Stimulated activated CD8-positive, alpha-beta memory T cell treated with anti-CD3 and anti-CD28 coated beads, Interleukin-12 subunit alpha, Interleukin-12 subunit beta, amount 100 ng/mL, for 24 hours (primary cell): ENCODE results near the gene PRDM7.
"Not testable (repeated sequence)": the region's sequence is repeated elsewhere in the genome, so short reads cannot be mapped to it uniquely, and the experiment has no call there.

Experiments
- DNase-seq: peaks from one replicate; pipeline ENCODE4 v3.0.0-alpha.2; 2020; ENCODE audit errors: extremely low read depth

PRDM7 gene

GRCh38 chr16:90077240-90077756, at the start of gene PRDM7:
TSS of gene PRDM7 (minus strand) at chr16:90077331. CDS start at chr16:90075910, 1,421 bp downstream.
- DNase-seq, result peak; percentile 90

- DNase-seq, result not testable (repeated sequence)
Measured at GRCh38 chr16:90121846-90122245, 44.7 kb upstream of the PRDM7 start.

DNA sequence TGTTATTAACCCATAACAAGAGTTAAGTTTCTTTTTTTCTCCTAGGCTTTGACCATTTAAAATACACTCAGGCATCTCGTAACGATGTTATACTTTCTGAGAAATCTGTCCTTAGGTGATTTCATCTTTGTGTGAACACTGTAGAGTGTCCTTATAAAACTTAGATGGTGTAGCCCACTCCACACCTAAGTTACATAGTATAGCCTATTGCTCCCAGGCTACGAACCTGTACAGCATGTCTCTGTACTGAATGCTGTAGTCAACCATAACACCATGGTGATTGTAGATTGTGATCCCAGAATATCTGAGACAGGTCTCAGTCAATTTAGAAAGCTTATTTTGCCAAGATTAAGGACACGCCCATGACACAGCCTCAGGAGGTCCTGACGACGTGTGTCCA, 30.5 kb upstream of the PRDM7 start:
- DNase-seq, result not testable (repeated sequence)

- not testable (repeated sequence) for DNase-seq
Measured at GRCh38 chr16:90107060-90107459, 29.9 kb upstream of the PRDM7 start.

DNA sequence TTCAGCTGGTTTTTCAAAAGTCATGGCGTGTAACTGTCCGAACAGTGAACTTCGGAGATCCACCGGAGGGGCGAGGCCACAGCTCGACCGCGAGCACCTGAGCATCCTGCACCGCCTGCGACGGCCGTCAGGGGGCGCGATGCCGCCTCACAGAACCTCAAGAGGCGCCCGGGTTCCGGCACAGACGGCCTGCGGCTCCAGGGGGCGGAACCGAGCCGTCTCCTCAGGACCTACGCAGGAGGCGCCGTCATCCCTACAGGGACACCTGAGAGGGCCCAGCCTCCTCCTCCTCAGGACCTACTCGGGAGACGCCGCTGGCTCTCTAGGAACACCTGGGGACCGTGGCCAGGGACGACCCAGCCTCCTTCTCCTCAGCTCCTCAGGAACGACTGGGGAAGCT, 29.1 kb upstream of the PRDM7 start:
- not testable (repeated sequence) for DNase-seq

DNA sequence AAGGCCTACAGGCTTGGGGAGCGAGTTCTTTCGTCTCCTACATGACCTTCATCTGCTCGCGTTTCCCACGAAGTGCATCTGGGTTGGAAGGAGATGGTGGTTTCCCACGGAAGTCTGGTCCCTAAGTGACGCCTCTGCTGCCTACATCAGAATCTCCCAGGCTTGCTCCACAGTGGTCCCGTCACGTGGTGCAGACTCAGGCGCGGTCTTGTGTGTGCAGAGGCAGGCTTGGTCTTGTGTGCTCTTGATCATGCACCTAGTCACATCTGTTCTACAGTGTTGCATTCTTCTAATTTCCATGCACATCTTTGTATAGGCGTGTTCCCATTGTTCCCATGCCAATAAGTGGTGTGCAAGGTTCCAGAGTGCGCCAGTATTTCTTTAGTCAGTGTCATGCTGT, 27.6 kb upstream of the PRDM7 start:
- DNase-seq, result not testable (repeated sequence)

DNA sequence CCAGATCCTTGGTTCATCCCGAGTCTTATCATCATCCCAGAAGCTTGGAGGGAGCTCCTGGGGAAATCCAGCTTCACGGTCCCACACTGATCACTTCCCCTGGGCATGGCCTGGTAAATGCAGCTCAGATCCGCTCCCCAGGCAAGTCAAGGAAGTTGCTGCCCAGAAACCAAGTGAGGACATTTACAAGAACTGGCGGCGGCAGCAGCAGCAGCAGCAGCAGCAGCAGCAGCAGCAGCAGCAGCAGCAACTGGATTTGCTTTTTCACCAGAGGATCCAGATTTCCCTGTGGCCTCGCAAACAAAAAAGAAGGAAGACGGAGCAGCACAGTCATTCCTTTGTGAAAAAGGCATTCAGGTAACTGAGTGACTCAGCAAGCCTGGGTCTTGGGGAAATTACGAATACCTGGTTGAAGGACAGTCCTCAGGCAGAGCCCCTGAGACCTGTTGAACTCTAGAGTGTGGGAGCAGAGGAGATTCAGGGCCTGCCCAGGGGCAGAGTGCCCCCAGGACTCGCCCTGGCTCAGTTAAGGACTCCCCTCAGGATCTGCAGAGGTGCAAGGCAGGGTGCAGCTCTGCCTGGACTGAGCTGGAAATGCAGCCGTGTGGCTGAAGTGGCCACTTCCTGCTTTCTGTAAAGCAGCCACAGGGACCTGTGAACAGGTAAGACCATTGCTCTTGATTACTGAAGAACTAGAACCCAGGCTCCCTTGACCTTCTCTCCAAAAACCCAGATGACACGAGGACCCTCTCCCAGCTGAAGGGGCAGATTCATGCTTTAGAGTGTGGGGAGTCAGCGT, 25.2 kb upstream of the PRDM7 start:
- DNase-seq, result not testable (repeated sequence)

DNA sequence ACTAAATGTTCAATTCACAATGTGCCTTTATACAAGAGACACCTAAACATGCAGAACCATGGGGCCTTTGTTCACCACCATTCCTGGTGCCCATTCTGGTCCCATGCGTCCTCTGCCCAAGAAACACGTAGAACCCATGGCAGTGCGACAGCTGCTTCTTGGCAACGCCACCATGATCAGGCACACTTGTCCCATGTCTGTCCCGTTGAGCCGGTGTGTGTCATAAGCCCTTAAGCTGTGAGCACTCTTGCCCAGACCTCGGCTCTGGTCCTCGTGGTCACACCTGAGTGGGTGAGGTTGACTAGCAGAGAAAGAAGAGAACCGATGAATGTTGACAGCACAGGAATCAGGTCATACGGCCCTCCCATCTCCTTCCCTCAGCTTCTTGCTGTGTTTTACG, 24.2 kb upstream of the PRDM7 start:
- not testable (repeated sequence) for DNase-seq

- DNase-seq, result not testable (repeated sequence)
Measured at GRCh38 chr16:90100790-90101189, 23.7 kb upstream of the PRDM7 start.

GRCh38 chr16:90100229-90100628, 23.1 kb upstream of the PRDM7 start:
- DNase-seq, result not testable (repeated sequence)

- not testable (repeated sequence) for DNase-seq
Measured at GRCh38 chr16:90098936-90099335, 21.8 kb upstream of the PRDM7 start.

- DNase-seq, result not testable (repeated sequence)
Measured at GRCh38 chr16:90097010-90097684, 20.0 kb upstream of the PRDM7 start.

GRCh38 chr16:90094791-90095190, 17.7 kb upstream of the PRDM7 start:
- not testable (repeated sequence) for DNase-seq

GRCh38 chr16:90094296-90094695, 17.2 kb upstream of the PRDM7 start:
- DNase-seq, result not testable (repeated sequence)

DNA sequence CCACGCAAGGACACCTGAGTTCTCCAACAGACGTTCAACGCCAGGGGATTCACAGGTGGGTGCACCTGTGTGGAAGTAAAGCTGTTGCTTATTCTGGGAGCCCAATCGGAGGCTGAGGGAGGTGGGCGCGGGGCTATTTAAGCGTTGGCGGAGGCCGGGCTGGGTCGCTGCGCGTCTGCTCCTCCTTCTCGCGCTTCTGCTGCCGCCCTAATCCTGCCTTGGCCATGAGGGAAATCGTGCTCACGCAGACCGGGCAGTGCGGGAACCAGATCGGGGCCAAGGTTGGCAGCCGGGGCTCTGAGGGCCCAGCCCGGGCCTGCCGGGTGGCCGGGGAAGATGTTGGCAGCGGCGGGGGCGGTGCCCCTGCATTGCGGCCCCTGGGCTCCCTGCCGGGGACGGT, 16.7 kb upstream of the PRDM7 start:
- not testable (repeated sequence) for DNase-seq

- DNase-seq, result not testable (repeated sequence)
Measured at GRCh38 chr16:90092781-90093180, 15.7 kb upstream of the PRDM7 start.

- DNase-seq, result no peak
Measured at GRCh38 chr16:90084215-90084950, 7.3 kb upstream of the PRDM7 start.

GRCh38 chr16:90083139-90083538, 6.0 kb upstream of the PRDM7 start:
- no peak for DNase-seq

DNA sequence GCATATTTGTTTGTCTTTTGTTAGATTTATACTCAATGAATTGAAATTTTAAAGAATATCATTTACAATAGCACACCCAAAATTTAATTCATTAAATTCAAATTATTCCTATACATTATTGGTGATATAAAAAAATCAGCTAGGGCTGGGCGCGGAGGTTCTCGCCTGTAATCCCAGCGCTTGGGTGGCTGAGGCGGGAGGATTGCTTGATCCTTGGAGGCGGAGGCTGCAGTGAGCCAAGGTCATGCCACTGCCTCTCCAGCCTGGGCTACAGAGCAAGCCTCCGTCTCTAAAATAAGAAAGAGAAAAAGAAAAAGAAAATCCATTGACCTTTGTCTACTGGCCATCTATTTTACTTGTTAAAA, 4.5 kb upstream of the PRDM7 start:
- DNase-seq, result no peak

- DNase-seq, result no peak
Measured at GRCh38 chr16:90078579-90078895, 1.4 kb upstream of the PRDM7 start.

- DNase-seq, result no peak
Measured at GRCh38 chr16:90077757-90078578, 837 bp upstream of the PRDM7 start.
